Measurements from ENCODE around the gene MARK1. TPM values are rescaled to one million over a fixed set of nuclear protein-coding genes. Genes with fewer than 3 reads are reported as not detected.
"Not testable (repeated sequence)": the region's sequence is repeated elsewhere in the genome, so short reads cannot be mapped to it uniquely, and the experiment has no call there.

Gene MARK1
- total RNA-seq, 1 donor from 2014 or later = 13.2 TPM

DNA sequence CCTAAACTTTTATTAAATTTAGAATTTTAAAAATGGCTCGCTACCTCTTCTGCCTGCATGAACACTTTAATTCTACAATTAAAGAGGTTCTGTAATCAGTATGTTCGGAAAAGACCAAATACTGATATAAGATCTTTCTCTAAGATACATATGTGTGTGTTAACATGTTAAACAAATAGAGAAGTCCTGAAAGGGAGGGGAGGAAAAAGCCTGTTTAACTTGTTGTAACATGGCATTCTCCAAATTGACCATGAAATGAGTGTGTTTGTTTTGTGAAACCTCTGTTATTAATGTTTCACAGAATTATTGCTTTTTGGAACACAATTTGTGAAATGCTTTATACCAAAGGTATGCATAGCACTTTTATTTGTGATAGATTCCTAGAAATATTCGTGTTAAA lies 77.0 kb downstream of the MARK1 start:
- H3K4me2 ChIP-seq = no peak overlapping the region
- no peaks in the 10 kb centered on the region for H3F3A ChIP-seq (ENCODE audit: low read depth)
- no peaks in the 10 kb centered on the region for H3K4me1 ChIP-seq
- H3K27ac ChIP-seq = no peak overlapping the region
- no peak overlapping the region for H2AFZ ChIP-seq (replicated peaks)
- no peak overlapping the region for H3K27ac Mint-ChIP-seq
- no peak overlapping the region for H3K4me3 Mint-ChIP-seq
- H3K9ac ChIP-seq = no peak overlapping the region
- no peak overlapping the region for H3K4me3 ChIP-seq
- H3K36me3 Mint-ChIP-seq = peaks cover 16% of the 10 kb centered on the region
- H3K27me3 Mint-ChIP-seq (ENCODE audit: insufficient read depth, low read depth) = no peaks in the 10 kb centered on the region
- H3K36me3 ChIP-seq = peaks cover 4% of the 10 kb centered on the region
- H3K9me3 Mint-ChIP-seq = peaks cover 4% of the 10 kb centered on the region
- TF ChIP-seq EZH2 (IDR thresholded peaks at IDR 0.05) (no peak), EZH2phosphoT487 (IDR thresholded peaks at IDR 0.05) (no peak)
- TF ChIP-seq, protein P1, sequence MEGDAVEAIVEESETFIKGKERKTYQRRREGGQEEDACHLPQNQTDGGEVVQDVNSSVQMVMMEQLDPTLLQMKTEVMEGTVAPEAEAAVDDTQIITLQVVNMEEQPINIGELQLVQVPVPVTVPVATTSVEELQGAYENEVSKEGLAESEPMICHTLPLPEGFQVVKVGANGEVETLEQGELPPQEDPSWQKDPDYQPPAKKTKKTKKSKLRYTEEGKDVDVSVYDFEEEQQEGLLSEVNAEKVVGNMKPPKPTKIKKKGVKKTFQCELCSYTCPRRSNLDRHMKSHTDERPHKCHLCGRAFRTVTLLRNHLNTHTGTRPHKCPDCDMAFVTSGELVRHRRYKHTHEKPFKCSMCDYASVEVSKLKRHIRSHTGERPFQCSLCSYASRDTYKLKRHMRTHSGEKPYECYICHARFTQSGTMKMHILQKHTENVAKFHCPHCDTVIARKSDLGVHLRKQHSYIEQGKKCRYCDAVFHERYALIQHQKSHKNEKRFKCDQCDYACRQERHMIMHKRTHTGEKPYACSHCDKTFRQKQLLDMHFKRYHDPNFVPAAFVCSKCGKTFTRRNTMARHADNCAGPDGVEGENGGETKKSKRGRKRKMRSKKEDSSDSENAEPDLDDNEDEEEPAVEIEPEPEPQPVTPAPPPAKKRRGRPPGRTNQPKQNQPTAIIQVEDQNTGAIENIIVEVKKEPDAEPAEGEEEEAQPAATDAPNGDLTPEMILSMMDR (IDR thresholded peaks at IDR 0.05) = no peak
- H3K79me2 ChIP-seq (ENCODE audit: low read depth) = no peaks in the 10 kb centered on the region
- H4K20me1 ChIP-seq (ENCODE audit: low read depth) = no peaks in the 10 kb centered on the region
- no peaks in the 10 kb centered on the region for H3K4me1 Mint-ChIP-seq
- no peak for DNase-seq (ENCODE audit: low spot score)
- no peaks in the 10 kb centered on the region for H3K27me3 ChIP-seq
- H3K9me3 ChIP-seq (ENCODE audit: low read depth) = no peaks in the 10 kb centered on the region

DNA sequence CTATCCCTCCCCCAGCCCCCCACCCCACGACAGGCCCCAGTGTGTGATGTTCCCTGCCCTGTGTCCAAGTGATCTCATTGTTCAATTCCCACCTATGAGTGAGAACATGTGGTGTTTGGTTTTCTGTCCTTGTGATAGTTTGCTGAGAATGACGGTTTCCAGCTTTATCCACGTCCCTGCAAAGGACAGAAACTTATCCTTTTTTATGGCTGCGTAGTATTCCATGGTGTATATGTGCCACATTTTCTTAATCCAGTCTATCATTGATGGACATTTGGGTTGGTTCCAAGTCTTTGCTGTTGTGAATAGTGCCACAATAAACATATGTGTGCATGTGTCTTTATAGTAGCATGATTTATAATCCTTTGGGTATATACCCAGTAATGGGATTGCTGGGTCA lies 77.7 kb downstream of the MARK1 start:
- H3K9me3 Mint-ChIP-seq = not testable (repeated sequence)

DNA sequence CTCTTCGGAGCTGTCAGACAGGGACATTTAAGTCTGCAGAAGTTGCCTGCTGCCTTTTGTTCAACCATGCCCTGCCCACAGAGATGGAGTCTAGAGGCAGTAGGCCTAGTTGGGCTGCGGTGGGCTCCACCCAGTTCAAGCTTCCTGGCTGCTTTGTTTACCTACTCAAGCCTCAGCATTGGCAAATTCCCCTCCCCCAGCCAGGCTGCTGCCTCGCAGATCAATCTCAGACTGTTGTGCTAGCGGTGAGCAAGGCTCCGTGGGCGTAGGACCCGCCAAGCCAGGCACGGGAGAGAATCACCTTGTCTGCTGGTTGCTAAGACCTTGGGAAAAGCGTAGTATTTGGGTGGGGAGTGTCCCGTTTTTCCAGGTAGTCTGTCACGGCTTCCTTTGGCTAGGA lies 83.2 kb downstream of the MARK1 start:
- not testable (repeated sequence) for H3K9me3 ChIP-seq (ENCODE audit: low read depth); H3K36me3 ChIP-seq; H3K27me3 Mint-ChIP-seq (ENCODE audit: insufficient read depth, low read depth); H3K79me2 ChIP-seq (ENCODE audit: low read depth); H3K27me3 ChIP-seq; H3K4me3 Mint-ChIP-seq; H4K20me1 ChIP-seq (ENCODE audit: low read depth); H3K4me1 Mint-ChIP-seq; DNase-seq (ENCODE audit: low spot score); H3K9me3 Mint-ChIP-seq; H3K4me1 ChIP-seq; H3K27ac Mint-ChIP-seq; H3K4me3 ChIP-seq; H3K9ac ChIP-seq; H3F3A ChIP-seq (ENCODE audit: low read depth); H2AFZ ChIP-seq (replicated peaks); H3K4me2 ChIP-seq; H3K27ac ChIP-seq
- H3K36me3 Mint-ChIP-seq = peaks cover 17% of the 10 kb centered on the region

More for the DNA sequence above, 77.7 kb downstream of the MARK1 start:
- not testable (repeated sequence) for H3K4me3 Mint-ChIP-seq; H3F3A ChIP-seq (ENCODE audit: low read depth); H3K9me3 ChIP-seq (ENCODE audit: low read depth); DNase-seq (ENCODE audit: low spot score); H4K20me1 ChIP-seq (ENCODE audit: low read depth); H3K9ac ChIP-seq; H3K4me3 ChIP-seq; H3K27ac ChIP-seq; H3K4me2 ChIP-seq; H3K27ac Mint-ChIP-seq; H2AFZ ChIP-seq (replicated peaks); H3K27me3 ChIP-seq; H3K4me1 ChIP-seq; H3K4me1 Mint-ChIP-seq; H3K79me2 ChIP-seq (ENCODE audit: low read depth); H3K36me3 ChIP-seq; H3K27me3 Mint-ChIP-seq (ENCODE audit: insufficient read depth, low read depth)
- peaks cover 20% of the 10 kb centered on the region for H3K36me3 Mint-ChIP-seq

DNA sequence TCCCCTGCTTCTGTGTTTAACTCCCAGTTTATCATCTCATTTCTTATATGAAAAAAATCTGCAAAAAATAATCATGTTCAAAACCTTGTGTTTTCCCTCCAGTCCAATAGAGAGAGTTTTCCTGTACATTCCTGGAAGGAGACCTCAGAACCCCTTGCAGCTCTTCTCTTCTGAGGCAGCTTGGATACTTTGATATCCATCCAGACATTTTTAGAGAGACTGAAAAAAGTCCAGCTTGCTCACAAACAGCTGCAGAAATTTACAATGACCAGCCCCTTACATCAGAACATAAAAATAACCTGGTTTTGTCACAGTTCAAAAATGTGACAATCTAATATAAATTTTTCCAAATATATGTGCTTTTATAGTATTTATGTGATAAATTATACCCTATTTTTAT lies 88.9 kb downstream of the MARK1 start:
- H3K27me3 ChIP-seq = no peaks in the 10 kb centered on the region
- Mint-ChIP-seq H3K36me3 (peaks cover 4% of the 10 kb centered on the region), H3K9me3 (no peaks in the 10 kb centered on the region), H3K27ac (no peak overlapping the region), H3K27me3 (ENCODE audit: insufficient read depth, low read depth) (peaks cover 2% of the 10 kb centered on the region), H3K4me3 (no peak overlapping the region), H3K4me1 (no peaks in the 10 kb centered on the region)
- H3K4me2 ChIP-seq = no peak overlapping the region
- no peaks in the 10 kb centered on the region for H4K20me1 ChIP-seq (ENCODE audit: low read depth)
- H3K9me3 ChIP-seq (ENCODE audit: low read depth) = no peaks in the 10 kb centered on the region
- H3K27ac ChIP-seq = no peak overlapping the region
- DNase-seq (ENCODE audit: low spot score) = no peak
- TF ChIP-seq EZH2phosphoT487 (IDR thresholded peaks at IDR 0.05) (no peak), EZH2 (IDR thresholded peaks at IDR 0.05) (no peak)
- TF ChIP-seq, protein P1 (IDR thresholded peaks at IDR 0.05) = no peak
- no peaks in the 10 kb centered on the region for H3K79me2 ChIP-seq (ENCODE audit: low read depth)
- H3F3A ChIP-seq (ENCODE audit: low read depth) = no peaks in the 10 kb centered on the region
- no peaks in the 10 kb centered on the region for H3K4me1 ChIP-seq
- no peak overlapping the region for H3K4me3 ChIP-seq
- H3K36me3 ChIP-seq = no peaks in the 10 kb centered on the region
- no peak overlapping the region for H2AFZ ChIP-seq (replicated peaks)
- no peak overlapping the region for H3K9ac ChIP-seq
